ENCODE data around the gene CYP26C1.
A peak's percentile ranks its signal among the peaks of the same experiment; 100 is the strongest.

GRCh38 chr10:93080350-93081046 lies 19.9 kb downstream of the CYP26C1 start:
- TF ChIP-seq CTCF (IDR thresholded peaks at IDR 0.05; ENCODE audit: low read length) (peak; percentile 48), EZH2 (IDR thresholded peaks at IDR 0.05; ENCODE audit: borderline replicate concordance, low read length) (no peak)
